CD14-positive monocyte (primary cell): ENCODE data around the gene THEMIS. TPM values are rescaled to one million over a fixed set of nuclear protein-coding genes. Genes with fewer than 3 reads are reported as not detected.

Experiments
- DNase-seq, 3 donors: peaks; one replicate each; pipeline ENCODE4 v3.0.0-alpha.2; 2011 to 2022
- H2AFZ ChIP-seq: 2 replicates; pipeline ENCODE4 v1.6.0; 2012; ENCODE audit warnings: mild to moderate bottlenecking, low read depth, low read length, inconsistent platforms; ENCODE audit not compliant: insufficient read depth, poor library complexity, severe bottlenecking
- H3K27ac ChIP-seq, 2 donors: 1 replicate in 1 of 2; 2 replicates in 1 of 2; pipeline ENCODE4 v1.5.1; 2012 to 2013; ENCODE audit warnings: low read length in 2 of 2, control low read depth in 1 of 2, inconsistent platforms in 1 of 2, low read depth in 1 of 2, mild to moderate bottlenecking in 1 of 2
- H3K27me3 ChIP-seq, 2 donors: one replicate each; pipeline versions ENCODE4 v1.6.0 to v1.6.1; 2011 to 2013; ENCODE audit warnings: low read length in 2 of 2; ENCODE audit not compliant: control insufficient read depth in 2 of 2, insufficient read depth in 2 of 2
- H3K36me3 ChIP-seq, 2 donors: replicated peaks in 1 of 2; 1 replicate in 1 of 2; 2 replicates in 1 of 2; pipeline versions ENCODE4 v1.5.1 to v1.6.1; 2012 to 2013; ENCODE audit warnings: low read length in 2 of 2, control low read depth in 1 of 2, inconsistent platforms in 1 of 2, mild to moderate bottlenecking in 1 of 2; ENCODE audit not compliant: insufficient read depth in 2 of 2, control insufficient read depth in 1 of 2
- H3K4me1 ChIP-seq, 2 donors: 1 replicate in 1 of 2; 2 replicates in 1 of 2; pipeline versions ENCODE4 v1.5.1 to v1.6.1; 2012 to 2013; ENCODE audit warnings: low read length in 2 of 2, control low read depth in 1 of 2, inconsistent platforms in 1 of 2, mild to moderate bottlenecking in 1 of 2, moderate library complexity in 1 of 2; ENCODE audit not compliant: insufficient read depth in 2 of 2, control insufficient read depth in 1 of 2
- H3K4me2 ChIP-seq: replicated peaks from 2 replicates; pipeline ENCODE3; 2012; ENCODE audit warnings: low read length, moderate library complexity, mild to moderate bottlenecking; ENCODE audit not compliant: poor library complexity, severe bottlenecking; ENCODE audit errors: extremely low read depth
- H3K4me3 ChIP-seq, 3 experiments: fragments of 200-600 bp in 1 of 3; sonication (generic) in 1 of 3; replicated peaks in 1 of 3; 1 replicate in 2 of 3; 2 replicates in 1 of 3; pipeline ENCODE4 v1.5.1; 2011 to 2013; ENCODE audit warnings: low read length in 3 of 3, mild to moderate bottlenecking in 3 of 3, control low read depth in 2 of 3, low read depth in 2 of 3, inconsistent platforms in 1 of 3, moderate library complexity in 1 of 3
- H3K79me2 ChIP-seq: 2 replicates; pipeline ENCODE4 v1.6.0; 2012; ENCODE audit warnings: mild to moderate bottlenecking, control low read depth, inconsistent platforms, low read length, moderate library complexity; ENCODE audit not compliant: insufficient read depth
- H3K9ac ChIP-seq: 2 replicates; pipeline ENCODE4 v1.6.0; 2017; ENCODE audit warnings: low read length, mild to moderate bottlenecking; ENCODE audit not compliant: insufficient read depth, poor library complexity, severe bottlenecking
- H3K9me3 ChIP-seq, 2 donors: replicated peaks in 1 of 2; 1 replicate in 1 of 2; 2 replicates in 1 of 2; pipeline versions ENCODE4 v1.5.1 to v1.6.1; 2012 to 2013; ENCODE audit warnings: low read length in 2 of 2, control low read depth in 1 of 2; ENCODE audit not compliant: control insufficient read depth in 1 of 2, insufficient read depth in 1 of 2
- H4K20me1 ChIP-seq: 2 replicates; pipeline ENCODE4 v1.6.0; 2012; ENCODE audit warnings: mild to moderate bottlenecking, low read length, control low read depth, moderate library complexity; ENCODE audit not compliant: insufficient read depth
- H3K27ac Mint-ChIP-seq, 7 donors: one replicate each; pipeline ENCODE4 v1.8.0; 2020; ENCODE audit warnings: mild to moderate bottlenecking in 7 of 7, mixed read lengths in 7 of 7, moderate library complexity in 6 of 7, inconsistent platforms in 2 of 7
- H3K27me3 Mint-ChIP-seq, 3 donors: one replicate each; pipeline ENCODE4 v1.8.0; 2021 to 2022; ENCODE audit warnings: low read depth in 3 of 3, mild to moderate bottlenecking in 3 of 3, mixed read lengths in 3 of 3, moderate library complexity in 3 of 3, inconsistent platforms in 1 of 3
- H3K36me3 Mint-ChIP-seq, 2 donors: one replicate each; pipeline ENCODE4 v1.8.0; 2020; ENCODE audit warnings: mixed read lengths in 2 of 2, inconsistent platforms in 1 of 2, mild to moderate bottlenecking in 1 of 2
- H3K4me1 Mint-ChIP-seq: one replicate; pipeline ENCODE4 v1.8.0; 2020; ENCODE audit warnings: mild to moderate bottlenecking, mixed read lengths
- H3K4me3 Mint-ChIP-seq, 2 donors: one replicate each; pipeline ENCODE4 v1.8.0; 2020; ENCODE audit warnings: mild to moderate bottlenecking in 2 of 2, mixed read lengths in 2 of 2, moderate library complexity in 1 of 2
- H3K9me3 Mint-ChIP-seq, 7 donors: one replicate each; pipeline ENCODE4 v1.8.0; 2020 to 2022; ENCODE audit warnings: mixed read lengths in 7 of 7, mild to moderate bottlenecking in 6 of 7, moderate library complexity in 6 of 7, inconsistent platforms in 2 of 7
- CTCF ChIP-seq: fragments of 200-600 bp; IDR thresholded peaks from one replicate; pipeline ENCODE4 v1.8.0; 2022; ENCODE audit warnings: antibody characterized with exemption, mild to moderate bottlenecking
- WGBS: methylation state at CpG from one replicate; pipeline ENCODE4 v1.1.5; 2013; ENCODE audit warnings: missing lambda C conversion rate; ENCODE audit not compliant: insufficient coverage; 5-methylcytosine and 5-hydroxymethylcytosine counted together
- intact Hi-C, 2 donors: fragments of 100-400 bp; cut with micrococcal nuclease; formaldehyde crosslinking; loops; one replicate each; pipeline versions ENCODE4 v1.15.0 to v1.15.1; 2023
- polyA plus RNA-seq, 3 donors: library from polyadenylated mRNA; depleted of rRNA in 1 of 3; unstranded in 2 of 3; stranded (reverse) in 1 of 3; fragments of 300-500 nt in 2 of 3; fragments of >200 nt in 1 of 3; fragmentation: Illumina TruSeq in 2 of 3; gene quantifications; 1 replicate in 2 of 3; 2 replicates in 1 of 3; pipeline ENCODE4 v1.2.3, GENCODE V29; 2012 to 2021

THEMIS gene
- polyA plus RNA-seq, 3 donors = 0.13 to 0.16 TPM; not detected in 1

- Mint-ChIP-seq H3K36me3 (no peaks in the 10 kb centered on the region), H3K4me3 (no peak overlapping the region), H3K9me3 (peaks cover 0 to 9% (median 2%) of the 10 kb centered on the region in 7 donors), H3K4me1 (no peaks in the 10 kb centered on the region), H3K27me3 (no peaks in the 10 kb centered on the region), H3K27ac (no peak overlapping the region)
- no peak overlapping the region for H3K27ac ChIP-seq
- no peak overlapping the region for H3K4me3 ChIP-seq
- WGBS = 99% methylated on average over 5 of the region's 5 CpGs
- H3K79me2 ChIP-seq = no peaks in the 10 kb centered on the region
- no peaks in the 10 kb centered on the region for H3K27me3 ChIP-seq
- H4K20me1 ChIP-seq = no peaks in the 10 kb centered on the region
- no peak overlapping the region for H3K4me2 ChIP-seq
- no peaks in the 10 kb centered on the region for H3K4me1 ChIP-seq
- H3K9ac ChIP-seq = no peak overlapping the region
- H2AFZ ChIP-seq = no peak overlapping the region
- no peaks in the 10 kb centered on the region for H3K36me3 ChIP-seq
- peaks cover 0 to 12% of the 10 kb centered on the region in 2 donors for H3K9me3 ChIP-seq
- intact Hi-C loops = no loop called here
- no peak for TF ChIP-seq CTCF
- no peak for DNase-seq
Observed at GRCh38 chr6:127790571-127790970, 110.3 kb downstream of the THEMIS start.

- Histone ChIP-seq H3K36me3 (no peaks in the 10 kb centered on the region), H3K79me2 (no peaks in the 10 kb centered on the region), H3K4me2 (no peak overlapping the region), H4K20me1 (no peaks in the 10 kb centered on the region), H3K27me3 (no peaks in the 10 kb centered on the region), H2AFZ (no peak overlapping the region), H3K4me1 (no peaks in the 10 kb centered on the region), H3K27ac (no peak overlapping the region), H3K9me3 (peaks cover 0 to 17% of the 10 kb centered on the region in 2 donors), H3K9ac (no peak overlapping the region), H3K4me3 (no peak overlapping the region)
- no CpG with 5 or more reads among the region's 1 CpG for WGBS
- H3K27me3 Mint-ChIP-seq = peaks cover 0 to 3% (median 0%) of the 10 kb centered on the region in 3 donors
- TF ChIP-seq CTCF = no peak
- H3K9me3 Mint-ChIP-seq = peaks cover under 1 to 14% (median 2%) of the 10 kb centered on the region in 7 donors
- H3K27ac Mint-ChIP-seq = no peak overlapping the region
- H3K36me3 Mint-ChIP-seq = no peaks in the 10 kb centered on the region
- no peak for DNase-seq
- no peaks in the 10 kb centered on the region for H3K4me1 Mint-ChIP-seq
- no peak overlapping the region for H3K4me3 Mint-ChIP-seq
- intact Hi-C loops = no loop called here
Observed at GRCh38 chr6:127786109-127786508, 114.7 kb downstream of the THEMIS start.
